GM12878 (cell line): ENCODE data around the gene RGS1. TPM values are rescaled to one million over a fixed set of nuclear protein-coding genes. Genes with fewer than 3 reads are reported as not detected.

ENCODE experiments used
- CBX5 ChIP-seq: sonication (generic); IDR thresholded peaks from 2 replicates; pipeline ENCODE4 v1.6.1; 2016; ENCODE audit warnings: low read depth, moderate library complexity, mild to moderate bottlenecking, inconsistent platforms
- CHD4 ChIP-seq: fragments of 200-600 bp; sonication (generic); IDR thresholded peaks from 2 replicates; pipeline ENCODE4 v1.6.1; 2016; ENCODE audit warnings: mild to moderate bottlenecking
- DPF2 ChIP-seq: fragments of 450-650 bp; IDR thresholded peaks from 2 replicates; pipeline ENCODE4 v1.6.1; 2017; ENCODE audit warnings: mild to moderate bottlenecking
- GABPA ChIP-seq: IDR thresholded peaks from 2 replicates; pipeline ENCODE4 v1.6.1; 2014; ENCODE audit warnings: antibody characterized with exemption, low read depth, mild to moderate bottlenecking, inconsistent platforms
- HCFC1 ChIP-seq: fragments of 150-350 bp; IDR thresholded peaks from 2 replicates; pipeline ENCODE4 v1.6.1; 2014; ENCODE audit warnings: low read length
- IRF4 ChIP-seq: IDR thresholded peaks from 2 replicates; pipeline ENCODE4 v1.6.1; 2011; ENCODE audit warnings: low read depth, low read length
- MYC ChIP-seq: IDR thresholded peaks from 2 replicates; pipeline ENCODE4 v1.6.1; 2011; ENCODE audit warnings: mild to moderate bottlenecking, low read length, moderate library complexity, inconsistent platforms; ENCODE audit not compliant: insufficient read depth, insufficient replicate concordance, insufficient read length, severe bottlenecking
- NFIC ChIP-seq: IDR thresholded peaks from 2 replicates; pipeline ENCODE4 v1.6.1; 2012; ENCODE audit warnings: low read depth, mild to moderate bottlenecking, inconsistent platforms, low read length, moderate library complexity
- PAX5 ChIP-seq: IDR thresholded peaks from 2 replicates; pipeline ENCODE4 v1.6.1; 2011; ENCODE audit warnings: low read depth, low read length, borderline replicate concordance
- SMAD1 ChIP-seq: fragments of 450-650 bp; IDR thresholded peaks from 2 replicates; pipeline ENCODE4 v1.6.1; 2018; ENCODE audit warnings: mild to moderate bottlenecking, low read depth; ENCODE audit not compliant: partially characterized antibody
- SRF ChIP-seq, 2 experiments: IDR thresholded peaks; 2 replicates each; pipeline ENCODE4 v1.6.1; 2011; ENCODE audit warnings: low read depth in 2 of 2, low read length in 2 of 2, mild to moderate bottlenecking in 1 of 2, moderate library complexity in 1 of 2
- ZBED1 ChIP-seq: IDR thresholded peaks from 2 replicates; pipeline ENCODE4 v1.6.1; 2016; ENCODE audit warnings: borderline replicate concordance
- ZNF24 ChIP-seq: fragments of 450-650 bp; IDR thresholded peaks from 2 replicates; pipeline ENCODE4 v1.6.1; 2017; ENCODE audit warnings: antibody characterized with exemption, mild to moderate bottlenecking
- ZNF384 ChIP-seq: IDR thresholded peaks from 2 replicates; pipeline ENCODE4 v1.6.1; 2012; ENCODE audit warnings: low read depth, mild to moderate bottlenecking, low read length, improper control_type of control experiment, borderline replicate concordance
- ZSCAN29 ChIP-seq: fragments of 450-650 bp; IDR thresholded peaks from 2 replicates; pipeline ENCODE4 v1.6.1; 2017; ENCODE audit warnings: mild to moderate bottlenecking, moderate library complexity
- polyA plus RNA-seq, 11 experiments: library from polyadenylated mRNA; depleted of rRNA in 4 of 11; unstranded in 6 of 11; stranded (reverse) in 5 of 11; fragments of >200 nt; fragmentation: Nextera tagmentation in 4 of 11; fragmentation: Illumina TruSeq in 1 of 11; extraction: Ambion mirVana in 4 of 11; extraction: Trizol in 1 of 11; gene quantifications; 1 replicate in 1 of 11; 2 replicates in 10 of 11; pipeline versions ENCODE4 v1.2.1 to v1.2.3, GENCODE V29; 2011 to 2016; ENCODE audit warnings: inconsistent platforms in 2 of 11, missing spikeins in 2 of 11, low read depth in 1 of 11
- total RNA-seq, 4 experiments: library from RNA; depleted of rRNA in 3 of 4; stranded (reverse); fragments of >200 nt in 3 of 4; fragmentation: Illumina TruSeq in 1 of 4; extraction: Trizol in 1 of 4; gene quantifications; 2 replicates each; pipeline versions ENCODE4 v1.2.1 to v1.2.3, GENCODE V29; 2013 to 2021
- TF ChIP-seq, protein P1 (sequence below): IDR thresholded peaks from 2 replicates; pipeline ENCODE4 v1.6.1; 2012; ENCODE audit warnings: improper control_type of control experiment, low read depth, low read length; ENCODE audit not compliant: insufficient replicate concordance
- TF ChIP-seq, protein P2 (sequence below): fragments of 450-650 bp; IDR thresholded peaks from 2 replicates; pipeline ENCODE4 v1.6.1; 2017; ENCODE audit warnings: borderline replicate concordance
- TF ChIP-seq, protein P3 (sequence below): fragments of 450-650 bp; formaldehyde crosslinking; IDR thresholded peaks from 2 replicates; pipeline ENCODE4 v1.4.0; 2022; ENCODE audit warnings: mild to moderate bottlenecking, moderate library complexity

RGS1 gene
- total and polyA plus RNA-seq, 10 of the 15 experiments (the other 5 are each of a cell fraction or from before 2014, with no cell fraction given), result 20.7 to 882 (median 45.9) TPM

DNA sequence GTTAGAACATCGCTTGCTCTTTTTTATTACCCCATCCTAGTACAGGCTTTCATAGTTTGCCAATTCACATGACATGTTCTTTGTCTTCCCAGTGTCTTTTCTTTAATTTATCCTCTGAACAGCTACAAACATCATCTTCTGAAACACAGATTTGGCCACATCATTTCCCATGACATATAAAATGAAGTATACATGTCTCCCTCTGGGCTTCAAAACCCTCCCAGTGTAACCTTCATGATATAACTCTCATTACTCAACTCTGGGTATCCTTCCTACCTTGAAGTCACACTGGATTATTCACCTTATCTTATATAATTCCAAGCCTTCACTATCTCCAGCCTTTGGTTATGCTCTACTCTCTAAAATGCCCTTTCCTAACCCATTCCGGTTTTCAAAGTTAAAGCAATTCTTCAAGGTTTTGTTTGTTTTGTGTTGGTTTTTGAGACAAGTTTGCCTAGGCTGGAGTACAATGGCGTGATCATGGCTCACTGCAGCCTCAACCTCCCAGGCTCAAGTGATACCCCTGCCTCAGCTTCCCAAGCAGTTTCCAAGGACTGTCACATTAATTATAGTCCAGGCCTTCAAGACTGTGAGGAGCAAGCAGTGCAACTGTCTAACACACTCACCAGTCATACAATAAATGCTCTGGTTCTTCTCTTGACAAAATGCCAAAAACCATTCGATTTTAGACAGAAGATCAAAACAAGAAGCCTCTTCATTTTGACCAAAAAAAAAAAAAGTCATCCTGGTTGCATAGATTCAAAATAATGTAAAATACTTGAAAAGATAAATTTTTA lies 5.8 kb downstream of the RGS1 start (continued):
- TF ChIP-seq, protein P1, sequence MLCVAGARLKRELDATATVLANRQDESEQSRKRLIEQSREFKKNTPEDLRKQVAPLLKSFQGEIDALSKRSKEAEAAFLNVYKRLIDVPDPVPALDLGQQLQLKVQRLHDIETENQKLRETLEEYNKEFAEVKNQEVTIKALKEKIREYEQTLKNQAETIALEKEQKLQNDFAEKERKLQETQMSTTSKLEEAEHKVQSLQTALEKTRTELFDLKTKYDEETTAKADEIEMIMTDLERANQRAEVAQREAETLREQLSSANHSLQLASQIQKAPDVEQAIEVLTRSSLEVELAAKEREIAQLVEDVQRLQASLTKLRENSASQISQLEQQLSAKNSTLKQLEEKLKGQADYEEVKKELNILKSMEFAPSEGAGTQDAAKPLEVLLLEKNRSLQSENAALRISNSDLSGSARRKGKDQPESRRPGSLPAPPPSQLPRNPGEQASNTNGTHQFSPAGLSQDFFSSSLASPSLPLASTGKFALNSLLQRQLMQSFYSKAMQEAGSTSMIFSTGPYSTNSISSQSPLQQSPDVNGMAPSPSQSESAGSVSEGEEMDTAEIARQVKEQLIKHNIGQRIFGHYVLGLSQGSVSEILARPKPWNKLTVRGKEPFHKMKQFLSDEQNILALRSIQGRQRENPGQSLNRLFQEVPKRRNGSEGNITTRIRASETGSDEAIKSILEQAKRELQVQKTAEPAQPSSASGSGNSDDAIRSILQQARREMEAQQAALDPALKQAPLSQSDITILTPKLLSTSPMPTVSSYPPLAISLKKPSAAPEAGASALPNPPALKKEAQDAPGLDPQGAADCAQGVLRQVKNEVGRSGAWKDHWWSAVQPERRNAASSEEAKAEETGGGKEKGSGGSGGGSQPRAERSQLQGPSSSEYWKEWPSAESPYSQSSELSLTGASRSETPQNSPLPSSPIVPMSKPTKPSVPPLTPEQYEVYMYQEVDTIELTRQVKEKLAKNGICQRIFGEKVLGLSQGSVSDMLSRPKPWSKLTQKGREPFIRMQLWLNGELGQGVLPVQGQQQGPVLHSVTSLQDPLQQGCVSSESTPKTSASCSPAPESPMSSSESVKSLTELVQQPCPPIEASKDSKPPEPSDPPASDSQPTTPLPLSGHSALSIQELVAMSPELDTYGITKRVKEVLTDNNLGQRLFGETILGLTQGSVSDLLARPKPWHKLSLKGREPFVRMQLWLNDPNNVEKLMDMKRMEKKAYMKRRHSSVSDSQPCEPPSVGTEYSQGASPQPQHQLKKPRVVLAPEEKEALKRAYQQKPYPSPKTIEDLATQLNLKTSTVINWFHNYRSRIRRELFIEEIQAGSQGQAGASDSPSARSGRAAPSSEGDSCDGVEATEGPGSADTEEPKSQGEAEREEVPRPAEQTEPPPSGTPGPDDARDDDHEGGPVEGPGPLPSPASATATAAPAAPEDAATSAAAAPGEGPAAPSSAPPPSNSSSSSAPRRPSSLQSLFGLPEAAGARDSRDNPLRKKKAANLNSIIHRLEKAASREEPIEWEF, result no peak
- TF ChIP-seq GABPA (no peak), HCFC1 (no peak), ZSCAN29 (no peak), PAX5 (no peak), IRF4 (no peak), SRF (IDR thresholded peaks at IDR 0.05; ENCODE audit: low read depth in 2 of 2, low read length in 2 of 2) (no peak), CHD4 (no peak), ZNF384 (peak; percentile 50; the same call in 1 of the 2 replicates), SMAD1 (no peak), ZBED1 (no peak), CBX5 (no peak), ZNF24 (no peak), NFIC (no peak), MYC (no peak), DPF2 (no peak)
- TF ChIP-seq, protein P2, sequence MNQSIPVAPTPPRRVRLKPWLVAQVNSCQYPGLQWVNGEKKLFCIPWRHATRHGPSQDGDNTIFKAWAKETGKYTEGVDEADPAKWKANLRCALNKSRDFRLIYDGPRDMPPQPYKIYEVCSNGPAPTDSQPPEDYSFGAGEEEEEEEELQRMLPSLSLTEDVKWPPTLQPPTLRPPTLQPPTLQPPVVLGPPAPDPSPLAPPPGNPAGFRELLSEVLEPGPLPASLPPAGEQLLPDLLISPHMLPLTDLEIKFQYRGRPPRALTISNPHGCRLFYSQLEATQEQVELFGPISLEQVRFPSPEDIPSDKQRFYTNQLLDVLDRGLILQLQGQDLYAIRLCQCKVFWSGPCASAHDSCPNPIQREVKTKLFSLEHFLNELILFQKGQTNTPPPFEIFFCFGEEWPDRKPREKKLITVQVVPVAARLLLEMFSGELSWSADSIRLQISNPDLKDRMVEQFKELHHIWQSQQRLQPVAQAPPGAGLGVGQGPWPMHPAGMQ, result no peak
- TF ChIP-seq, protein P3, sequence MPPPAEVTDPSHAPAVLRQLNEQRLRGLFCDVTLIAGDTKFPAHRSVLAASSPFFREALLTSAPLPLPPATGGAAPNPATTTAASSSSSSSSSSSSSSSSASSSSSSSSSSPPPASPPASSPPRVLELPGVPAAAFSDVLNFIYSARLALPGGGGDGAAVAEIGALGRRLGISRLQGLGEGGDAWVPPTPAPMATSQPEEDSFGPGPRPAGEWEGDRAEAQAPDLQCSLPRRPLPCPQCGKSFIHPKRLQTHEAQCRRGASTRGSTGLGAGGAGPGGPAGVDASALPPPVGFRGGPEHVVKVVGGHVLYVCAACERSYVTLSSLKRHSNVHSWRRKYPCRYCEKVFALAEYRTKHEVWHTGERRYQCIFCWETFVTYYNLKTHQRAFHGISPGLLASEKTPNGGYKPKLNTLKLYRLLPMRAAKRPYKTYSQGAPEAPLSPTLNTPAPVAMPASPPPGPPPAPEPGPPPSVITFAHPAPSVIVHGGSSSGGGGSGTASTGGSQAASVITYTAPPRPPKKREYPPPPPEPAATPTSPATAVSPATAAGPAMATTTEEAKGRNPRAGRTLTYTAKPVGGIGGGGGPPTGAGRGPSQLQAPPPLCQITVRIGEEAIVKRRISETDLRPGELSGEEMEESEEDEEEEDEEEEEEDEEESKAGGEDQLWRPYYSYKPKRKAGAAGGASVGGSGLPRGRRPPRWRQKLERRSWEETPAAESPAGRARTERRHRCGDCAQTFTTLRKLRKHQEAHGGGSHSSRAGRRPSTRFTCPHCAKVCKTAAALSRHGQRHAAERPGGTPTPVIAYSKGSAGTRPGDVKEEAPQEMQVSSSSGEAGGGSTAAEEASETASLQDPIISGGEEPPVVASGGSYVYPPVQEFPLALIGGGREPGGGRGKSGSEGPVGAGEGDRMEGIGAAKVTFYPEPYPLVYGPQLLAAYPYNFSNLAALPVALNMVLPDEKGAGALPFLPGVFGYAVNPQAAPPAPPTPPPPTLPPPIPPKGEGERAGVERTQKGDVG (CRISPR knock-in tag), result no peak
- TF ChIP-seq, all 136 proteins: peak for 4
